COLO668 (cell line): Measurements from ENCODE around the gene FUT7.

ENCODE experiments used
- DNase-seq: peaks from one replicate; lab custom pipeline; 2025; ENCODE audit not compliant: unreplicated experiment; lab: John Stamatoyannopoulos, UW

The FUT7 gene

DNA sequence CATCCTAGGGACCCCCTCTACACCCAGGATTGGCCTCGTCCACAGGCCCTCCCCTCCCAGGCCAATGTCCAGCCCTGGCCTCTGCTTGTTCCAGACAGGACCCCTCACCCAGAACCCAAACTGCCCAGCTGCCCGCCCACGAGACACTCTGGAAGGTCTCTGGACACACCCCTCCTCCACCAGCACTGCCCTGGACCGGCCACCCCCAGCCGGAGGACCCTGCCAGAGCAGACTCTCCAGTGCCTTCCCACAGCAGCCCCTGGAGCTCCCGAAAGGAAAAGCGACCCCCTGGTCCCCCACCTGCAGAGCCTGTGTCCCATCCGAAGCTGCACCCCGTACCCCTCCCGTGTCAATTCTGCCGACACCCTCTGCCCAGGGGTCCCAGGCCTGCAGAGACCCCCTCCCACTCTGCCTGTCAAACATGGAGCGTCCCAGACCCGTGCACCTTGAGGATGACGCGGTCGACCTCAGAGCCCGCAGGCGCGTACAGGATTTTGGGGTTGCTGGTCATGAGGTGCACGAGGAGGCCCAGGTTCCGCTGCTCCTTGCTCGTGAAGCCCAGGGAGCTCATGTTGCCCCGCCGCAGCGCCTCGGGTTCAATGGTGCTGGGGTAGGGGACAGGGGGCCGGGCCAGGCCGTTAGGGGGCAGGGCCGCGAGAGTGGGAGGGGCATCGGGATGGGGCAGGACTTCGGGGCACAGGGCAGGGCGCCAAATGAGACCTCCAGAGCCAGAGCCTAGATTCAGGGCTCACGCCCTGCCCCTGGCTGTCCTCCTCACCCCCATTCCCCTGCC is 11.8 kb downstream of the FUT7 start:
- no peak for DNase-seq

- no peak for DNase-seq
Observed at GRCh38 chr9:137018761-137019559, 12.9 kb downstream of the FUT7 start.

DNA sequence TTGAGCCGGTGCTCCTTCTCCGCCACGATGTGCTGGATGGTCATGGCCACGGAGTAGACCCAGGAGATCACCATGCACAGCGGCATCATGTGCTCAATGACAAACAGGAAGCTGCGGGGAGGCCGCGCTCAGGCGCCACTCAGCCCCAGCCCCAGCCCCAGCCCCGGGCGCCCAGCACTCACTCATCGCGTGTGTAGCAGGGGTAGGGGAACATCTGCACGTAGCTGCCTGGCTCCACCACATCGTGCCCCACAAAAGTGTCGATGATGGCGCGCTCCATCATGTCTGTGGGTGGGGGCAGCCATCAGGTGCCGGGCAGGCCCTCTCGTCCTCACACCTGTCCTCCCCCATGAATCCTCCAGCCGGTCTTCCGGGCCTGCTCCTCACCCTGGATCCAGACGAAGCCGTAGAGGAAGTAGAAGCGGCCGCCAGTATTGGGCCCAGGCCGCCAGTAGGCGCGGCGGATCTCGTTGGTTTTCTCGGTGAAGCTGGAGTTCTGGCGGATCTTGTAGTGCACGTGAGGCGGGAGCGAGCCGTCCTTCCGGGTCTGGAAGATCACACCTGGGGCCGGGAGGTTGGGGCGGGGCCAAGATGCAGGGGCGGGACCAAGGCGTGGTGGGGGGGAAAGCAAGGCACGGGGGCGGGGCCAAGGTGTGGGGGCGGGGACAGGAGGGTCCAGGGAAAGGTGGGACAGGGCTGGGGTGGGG is 13.9 kb downstream of the FUT7 start:
- DNase-seq, result no peak

GRCh38 chr9:137017071-137017470 is 14.8 kb downstream of the FUT7 start:
- no peak for DNase-seq

GRCh38 chr9:137016436-137016835 is 15.5 kb downstream of the FUT7 start:
- no peak for DNase-seq

DNA sequence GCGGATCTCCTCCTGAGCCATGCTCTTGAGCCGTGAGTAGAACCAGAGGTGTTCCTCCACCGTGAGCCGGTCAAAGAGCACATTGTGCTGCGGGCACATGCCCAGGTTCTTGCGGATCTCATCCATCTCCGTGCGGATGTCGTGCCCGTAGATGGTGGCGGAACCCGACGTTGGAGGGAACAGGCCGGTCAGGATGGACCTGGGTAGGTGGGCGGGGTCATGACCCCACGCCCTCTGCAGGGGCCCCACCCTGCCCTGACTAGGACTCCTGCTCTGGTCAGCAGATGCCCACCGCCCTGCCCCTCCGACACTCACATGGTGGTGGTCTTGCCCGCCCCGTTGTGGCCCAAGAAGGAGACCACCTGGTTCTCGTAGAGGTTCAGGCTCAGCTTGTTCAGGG is 15.9 kb downstream of the FUT7 start:
- DNase-seq, result no peak

DNA sequence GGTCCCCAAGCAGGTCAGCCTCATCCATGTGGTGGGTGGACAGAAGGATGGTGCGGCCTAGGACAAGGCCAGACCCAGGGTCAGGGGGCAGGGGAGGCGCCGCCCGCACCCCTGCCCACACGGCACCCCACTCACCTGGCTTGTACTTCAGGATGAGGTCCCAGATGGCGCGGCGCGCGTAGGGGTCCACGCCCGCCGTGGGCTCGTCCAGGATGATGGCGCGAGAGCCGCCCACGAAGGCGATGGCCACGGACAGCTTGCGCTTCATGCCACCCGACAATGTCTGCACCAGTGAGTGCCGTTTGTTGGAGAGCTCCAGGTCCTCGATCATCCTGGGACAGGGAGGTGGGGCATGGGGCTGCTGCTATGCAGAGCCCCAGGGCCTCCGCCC is 16.4 kb downstream of the FUT7 start:
- no peak for DNase-seq

GRCh38 chr9:137014776-137015539 is 16.9 kb downstream of the FUT7 start:
- no peak for DNase-seq

- no peak for DNase-seq
Observed at GRCh38 chr9:137014166-137014565, 17.7 kb downstream of the FUT7 start.

GRCh38 chr9:137013571-137013940 is 18.3 kb downstream of the FUT7 start:
- DNase-seq, result no peak

GRCh38 chr9:137012694-137013570 is 19.0 kb downstream of the FUT7 start:
- no peak for DNase-seq

DNA sequence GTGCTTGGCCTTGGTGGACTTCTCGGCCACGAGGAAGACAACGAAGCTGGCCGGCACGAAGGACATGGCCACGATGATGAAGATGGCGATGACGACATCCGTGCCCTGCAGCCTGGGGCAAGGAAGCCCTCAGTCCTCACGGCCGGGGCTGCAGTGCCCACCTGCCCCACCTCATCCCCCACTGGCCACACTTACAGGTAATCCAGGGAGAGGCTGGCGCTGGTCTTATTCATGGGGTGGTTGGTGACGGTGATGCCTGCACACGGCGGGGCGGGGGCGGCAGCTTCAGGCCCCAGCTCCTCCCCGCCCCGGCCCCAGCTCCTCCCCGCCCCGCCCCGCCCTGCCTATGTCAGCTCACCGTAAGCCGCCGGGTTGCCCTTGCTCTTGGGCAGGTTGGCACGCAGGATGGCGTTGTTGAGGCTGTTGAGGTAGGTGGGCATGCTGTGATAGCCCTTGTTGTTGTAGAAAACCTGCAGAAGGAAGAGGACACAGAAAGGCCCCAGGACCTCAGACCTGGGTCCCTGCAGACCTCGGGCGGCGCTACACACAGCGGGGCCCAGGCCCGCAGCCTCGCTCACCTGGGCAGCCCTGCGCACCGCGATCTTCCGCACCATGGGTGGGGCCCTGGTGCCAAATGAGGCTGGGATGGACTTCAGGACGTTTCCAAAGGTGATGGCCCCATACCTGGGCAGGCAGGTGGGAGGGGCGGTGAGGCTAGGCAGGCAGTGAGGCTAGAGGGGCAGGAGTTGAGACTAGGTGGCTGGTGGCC is 19.8 kb downstream of the FUT7 start:
- DNase-seq, result no peak

DNA sequence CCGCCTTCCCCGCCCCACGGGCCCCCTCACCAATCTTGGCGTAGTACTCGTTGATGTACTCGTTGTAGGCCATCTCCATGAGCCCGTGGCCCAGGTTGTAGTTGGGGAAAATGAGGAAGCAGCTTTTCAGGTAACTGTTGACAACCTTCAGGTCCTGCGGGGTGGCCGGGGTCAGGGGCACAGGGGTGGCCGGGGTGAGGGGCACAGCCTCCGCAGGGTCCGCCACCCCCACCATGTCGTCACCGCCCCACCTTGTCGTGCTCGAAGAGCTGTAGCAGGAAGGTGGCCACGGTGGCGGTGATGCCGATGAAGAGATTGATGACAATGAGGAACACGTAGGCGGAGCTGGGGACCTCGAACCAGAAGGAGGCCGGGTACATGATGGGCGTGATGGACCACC is 20.7 kb downstream of the FUT7 start:
- DNase-seq, result no peak

DNA sequence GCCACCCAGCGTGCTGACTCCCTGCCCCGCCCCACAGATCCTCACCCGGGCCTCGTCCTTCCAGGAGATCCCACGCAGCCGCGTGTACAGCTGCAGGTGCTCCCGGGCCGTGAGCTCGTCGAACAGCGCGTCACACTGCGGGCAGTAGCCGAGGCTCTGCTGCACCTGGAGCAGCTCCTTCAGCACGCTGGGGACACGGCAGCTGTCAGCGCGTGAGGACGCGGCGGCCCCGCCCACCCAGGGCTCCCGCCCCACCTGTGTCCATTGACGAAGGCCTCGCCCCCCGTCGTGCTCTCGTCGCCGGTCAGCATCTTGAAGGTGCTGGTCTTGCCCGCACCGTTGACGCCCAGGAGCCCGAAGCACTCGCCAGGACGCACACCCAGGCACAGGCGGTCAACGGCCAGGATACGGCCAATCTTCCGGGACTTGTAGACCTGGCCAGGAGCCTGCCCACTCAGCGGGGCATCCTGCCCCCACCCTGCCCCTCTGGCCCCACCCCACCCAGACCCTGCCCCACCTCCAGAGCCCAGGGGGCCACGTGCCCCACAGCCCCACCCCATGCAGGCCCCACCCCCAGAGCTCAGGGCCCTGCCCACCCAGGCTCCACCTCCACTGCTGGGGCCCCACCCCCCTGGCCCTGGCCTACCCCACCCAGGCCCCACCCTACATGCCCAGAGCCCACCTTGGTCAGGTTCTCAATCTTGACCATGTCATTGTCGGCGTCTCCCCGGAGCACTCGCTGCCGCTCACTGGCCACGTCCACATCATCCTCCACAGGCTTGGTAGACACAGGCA is 21.8 kb downstream of the FUT7 start:
- peak; percentile 87 for DNase-seq

GRCh38 chr9:137009217-137009616 is 22.7 kb downstream of the FUT7 start:
- no peak for DNase-seq

DNA sequence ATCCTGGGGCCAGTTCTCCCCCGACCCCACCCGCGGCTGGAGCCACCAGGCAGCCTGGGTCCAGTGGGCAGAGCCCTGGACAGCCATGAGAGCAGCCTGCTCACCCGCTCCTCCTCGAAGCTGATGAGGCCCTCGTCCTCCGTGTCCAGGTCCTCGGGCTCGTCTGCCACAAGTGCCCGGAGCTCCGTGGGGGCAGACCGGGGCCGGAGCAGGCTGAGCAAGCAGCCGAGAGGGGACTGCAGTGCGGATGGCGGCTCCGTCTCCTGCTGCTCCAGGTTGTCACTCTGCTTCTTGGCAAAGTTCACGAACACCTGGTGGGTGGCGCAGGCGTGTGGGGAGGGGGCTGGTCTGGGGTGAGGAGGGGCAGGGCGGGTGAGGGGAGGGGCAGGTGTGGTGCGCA is 23.6 kb downstream of the FUT7 start:
- DNase-seq, result no peak

- no peak for DNase-seq
Observed at GRCh38 chr9:137007816-137008270, 24.0 kb downstream of the FUT7 start.

DNA sequence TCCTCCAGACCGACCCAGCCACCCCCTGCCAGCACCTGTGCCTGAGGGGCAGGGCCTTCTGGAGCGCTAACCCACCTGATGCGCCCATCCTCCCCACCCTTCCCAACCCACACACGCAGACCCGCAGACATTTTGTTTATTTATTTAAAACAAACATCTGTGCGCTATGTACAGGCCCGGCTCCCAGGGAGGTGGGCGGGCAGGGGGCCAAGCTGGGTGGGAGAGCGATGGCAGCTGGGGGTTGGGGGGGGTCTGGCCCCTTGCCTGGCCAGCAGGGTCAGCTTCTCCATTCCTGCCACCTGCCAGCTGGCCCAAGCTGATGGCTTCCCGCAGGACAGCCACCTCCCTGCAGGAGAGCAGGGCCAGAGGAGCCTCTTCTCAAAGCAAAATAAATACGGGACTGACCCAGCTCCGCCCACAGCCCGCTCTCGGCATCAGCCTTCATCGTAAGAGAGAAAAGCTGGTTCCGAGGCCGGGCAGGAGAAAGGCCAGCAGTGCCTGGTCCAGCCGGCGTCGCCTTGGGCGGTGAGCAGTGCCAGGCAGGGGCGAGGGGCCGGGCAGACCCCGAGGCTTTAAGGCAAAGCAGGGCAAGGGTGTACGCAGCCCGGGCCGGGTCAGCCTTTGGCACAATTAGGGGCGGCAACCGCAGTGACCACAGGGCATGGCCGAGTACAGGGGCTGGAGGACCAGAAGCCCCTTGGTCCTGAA is 24.6 kb downstream of the FUT7 start:
- peak; percentile 66 for DNase-seq
